Endodermal cell (in vitro differentiated cells): ENCODE measurements around the gene MYO7A. TPM values are rescaled to one million over a fixed set of nuclear protein-coding genes. Genes with fewer than 3 reads are reported as not detected.

ENCODE experiments used
- DNase-seq: peaks from one replicate; pipeline ENCODE4 v3.0.0-alpha.2; 2017
- H3K27ac ChIP-seq: 2 replicates; pipeline ENCODE4 v1.5.1; 2013; ENCODE audit warnings: mild to moderate bottlenecking, low read depth, low read length, moderate library complexity
- H3K27me3 ChIP-seq: 2 replicates; pipeline ENCODE4 v1.6.1; 2013; ENCODE audit warnings: mild to moderate bottlenecking, low read length, moderate library complexity; ENCODE audit not compliant: insufficient read depth, control insufficient read depth, poor library complexity, severe bottlenecking
- H3K36me3 ChIP-seq: 2 replicates; pipeline ENCODE4 v1.7.0; 2013; ENCODE audit warnings: mild to moderate bottlenecking, low read length, moderate library complexity; ENCODE audit not compliant: control insufficient read depth, insufficient read depth
- H3K4me1 ChIP-seq: one replicate; pipeline ENCODE4 v1.7.0; 2013; ENCODE audit warnings: low read length; ENCODE audit not compliant: control insufficient read depth, insufficient read depth
- H3K4me3 ChIP-seq: 2 replicates; pipeline ENCODE4 v1.5.1; 2013; ENCODE audit warnings: mild to moderate bottlenecking, low read length, moderate library complexity
- H3K9ac ChIP-seq: 2 replicates; pipeline ENCODE4 v1.6.1; 2013; ENCODE audit warnings: mild to moderate bottlenecking, low read length, moderate library complexity; ENCODE audit not compliant: poor library complexity, severe bottlenecking; ENCODE audit errors: extremely low read depth
- H3K9me3 ChIP-seq: 2 replicates; pipeline ENCODE4 v1.6.1; 2013; ENCODE audit warnings: mild to moderate bottlenecking, low read length, moderate library complexity; ENCODE audit not compliant: control insufficient read depth
- H3K27ac Mint-ChIP-seq: 2 replicates; pipeline ENCODE4 v1.8.0; 2020; ENCODE audit warnings: mixed read lengths
- H3K27me3 Mint-ChIP-seq: 2 replicates; pipeline ENCODE4 v1.8.0; 2021; ENCODE audit warnings: mild to moderate bottlenecking, mixed read lengths; ENCODE audit not compliant: insufficient read depth
- H3K36me3 Mint-ChIP-seq: 2 replicates; pipeline ENCODE4 v1.8.0; 2020; ENCODE audit warnings: low read depth, mixed read lengths
- H3K4me1 Mint-ChIP-seq: 2 replicates; pipeline ENCODE4 v1.8.0; 2020; ENCODE audit warnings: mixed read lengths
- H3K4me3 Mint-ChIP-seq: 2 replicates; pipeline ENCODE4 v1.8.0; 2020; ENCODE audit warnings: mild to moderate bottlenecking, moderate library complexity, mixed read lengths
- H3K9me3 Mint-ChIP-seq: 2 replicates; pipeline ENCODE4 v1.8.0; 2020; ENCODE audit warnings: mild to moderate bottlenecking, mixed read lengths
- CTCF ChIP-seq: fragments of 200-600 bp; sonication (generic); conservative IDR thresholded peaks from 2 replicates; pipeline ENCODE4 v1.5.0; 2021; ENCODE audit warnings: antibody characterized with exemption, mild to moderate bottlenecking
- WGBS, 2 experiments: methylation state at CpG; one replicate each; pipeline versions ENCODE4 v1.1.5 to v1.1.7; 2013; ENCODE audit warnings: missing lambda C conversion rate in 2 of 2, mixed read lengths in 1 of 2; ENCODE audit not compliant: insufficient coverage in 1 of 2, insufficient read length in 1 of 2; 5-methylcytosine and 5-hydroxymethylcytosine counted together
- total RNA-seq, 2 donors: library from RNA; stranded (reverse); fragmentation: NEBNext Ultra II Directional in 1 of 2; extraction: Animal tissue kit (Norgen Biotek cat#: 25700) in 1 of 2; gene quantifications; 2 replicates in 1 of 2; 3 replicates in 1 of 2; pipeline ENCODE4 v1.2.1, GENCODE V29; 2021

MYO7A gene
- total RNA-seq, 2 donors from 2014 or later, result 2.4 to 2.7 TPM

DNA sequence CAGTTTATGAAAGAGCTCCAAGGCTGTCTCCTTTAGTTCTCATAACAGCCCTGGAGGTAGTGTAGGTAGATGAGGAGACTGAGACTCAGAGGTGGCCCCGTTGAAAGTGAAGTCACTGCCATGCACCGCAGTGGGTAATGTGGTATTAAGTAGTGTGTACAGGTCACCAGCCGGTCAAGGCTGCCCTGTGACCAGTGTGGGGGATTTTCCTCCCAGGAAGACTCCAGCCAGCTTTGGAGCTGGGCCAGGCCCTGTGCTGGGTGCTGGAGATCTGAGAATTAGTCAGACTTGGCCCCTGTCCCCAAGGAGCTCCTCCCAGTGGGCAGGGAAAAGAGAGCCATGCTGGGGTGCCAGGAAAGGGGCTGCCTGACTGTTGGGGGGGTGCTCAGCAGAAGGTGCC is 20.1 kb upstream of the MYO7A start:
- no peak overlapping the region for H3K27ac Mint-ChIP-seq
- DNase-seq, result no peak
- Histone ChIP-seq H3K4me1 (no peaks in the 10 kb centered on the region), H3K9me3 (no peaks in the 10 kb centered on the region), H3K27ac (no peak overlapping the region), H3K36me3 (no peaks in the 10 kb centered on the region), H3K9ac (no peak overlapping the region), H3K4me3 (no peak overlapping the region), H3K27me3 (no peaks in the 10 kb centered on the region)
- H3K27me3 Mint-ChIP-seq, result no peaks in the 10 kb centered on the region
- no peaks in the 10 kb centered on the region for H3K9me3 Mint-ChIP-seq
- TF ChIP-seq CTCF, result no peak
- 88 to 91% methylated on average over 3 of the region's 3 CpGs for WGBS, 2 experiments
- no peaks in the 10 kb centered on the region for H3K36me3 Mint-ChIP-seq
- no peak overlapping the region for H3K4me3 Mint-ChIP-seq
- H3K4me1 Mint-ChIP-seq, result no peaks in the 10 kb centered on the region

GRCh38 chr11:77108436-77108835 is 19.6 kb upstream of the MYO7A start:
- no peak overlapping the region for H3K27ac Mint-ChIP-seq
- no peaks in the 10 kb centered on the region for H3K36me3 Mint-ChIP-seq
- Histone ChIP-seq H3K27me3 (no peaks in the 10 kb centered on the region), H3K36me3 (no peaks in the 10 kb centered on the region), H3K4me1 (no peaks in the 10 kb centered on the region), H3K27ac (no peak overlapping the region), H3K9ac (no peak overlapping the region), H3K9me3 (no peaks in the 10 kb centered on the region), H3K4me3 (no peak overlapping the region)
- H3K4me1 Mint-ChIP-seq, result peaks cover 4% of the 10 kb centered on the region
- no peak overlapping the region for H3K4me3 Mint-ChIP-seq
- WGBS, 2 experiments, result 93 to 100% methylated on average over 1 to 9 of the region's 9 CpGs
- TF ChIP-seq CTCF, result no peak
- no peak for DNase-seq
- no peaks in the 10 kb centered on the region for H3K9me3 Mint-ChIP-seq
- H3K27me3 Mint-ChIP-seq, result no peaks in the 10 kb centered on the region

GRCh38 chr11:77109236-77110019 is 18.6 kb upstream of the MYO7A start:
- Mint-ChIP-seq H3K4me3 (no peak overlapping the region), H3K27me3 (no peaks in the 10 kb centered on the region), H3K9me3 (no peaks in the 10 kb centered on the region), H3K27ac (no peak overlapping the region), H3K4me1 (peaks cover 4% of the 10 kb centered on the region), H3K36me3 (no peaks in the 10 kb centered on the region)
- Histone ChIP-seq H3K4me1 (no peaks in the 10 kb centered on the region), H3K9me3 (no peaks in the 10 kb centered on the region), H3K36me3 (peaks cover 3% of the 10 kb centered on the region), H3K27ac (no peak overlapping the region), H3K4me3 (no peak overlapping the region), H3K9ac (no peak overlapping the region), H3K27me3 (no peaks in the 10 kb centered on the region)
- TF ChIP-seq CTCF, result no peak
- WGBS, 2 experiments, result 58 to 94% methylated on average over 2 to 11 of the region's 11 CpGs
- DNase-seq, result no peak
